Liver (tissue), 9 donors: ENCODE measurements around the gene CADM2. TPM values are rescaled to one million over a fixed set of nuclear protein-coding genes. Genes with fewer than 3 reads are reported as not detected.

Experiments
- DNase-seq: peaks from one replicate; pipeline ENCODE4 v3.0.0-alpha.2; 2017; ENCODE audit warnings: low spot score
- H3K27ac ChIP-seq, 2 donors: one replicate each; pipeline ENCODE4 v1.7.0; 2013; ENCODE audit warnings: inconsistent platforms in 2 of 2, low read length in 2 of 2, control low read depth in 1 of 2, low read depth in 1 of 2, mild to moderate bottlenecking in 1 of 2
- H3K27me3 ChIP-seq, 4 donors: one replicate each; pipeline versions ENCODE4 v1.6.1 to v1.7.0; 2013; ENCODE audit warnings: low read length in 3 of 4, inconsistent platforms in 1 of 4, mild to moderate bottlenecking in 1 of 4, moderate library complexity in 1 of 4; ENCODE audit not compliant: control insufficient read depth in 4 of 4, insufficient read depth in 4 of 4
- H3K36me3 ChIP-seq, 4 donors: one replicate each; pipeline versions ENCODE4 v1.6.1 to v1.7.0; 2013; ENCODE audit warnings: low read length in 3 of 4, mild to moderate bottlenecking in 3 of 4, low read depth in 1 of 4, moderate library complexity in 1 of 4; ENCODE audit not compliant: control insufficient read depth in 4 of 4, insufficient read depth in 3 of 4
- H3K4me1 ChIP-seq, 4 donors: one replicate each; pipeline versions ENCODE4 v1.6.1 to v1.7.0; 2013; ENCODE audit warnings: low read length in 3 of 4, mild to moderate bottlenecking in 3 of 4, moderate library complexity in 1 of 4; ENCODE audit not compliant: control insufficient read depth in 4 of 4, insufficient read depth in 4 of 4
- H3K4me3 ChIP-seq, 3 donors: one replicate each; pipeline versions ENCODE4 v1.6.1 to v1.7.0; 2013; ENCODE audit warnings: low read length in 3 of 3, control low read depth in 1 of 3, low read depth in 1 of 3, mild to moderate bottlenecking in 1 of 3
- H3K9ac ChIP-seq, 2 donors: one replicate each; pipeline ENCODE4 v1.7.0; 2013; ENCODE audit warnings: low read length in 2 of 2, mild to moderate bottlenecking in 2 of 2, moderate library complexity in 2 of 2, control low read depth in 1 of 2, low read depth in 1 of 2
- H3K9me3 ChIP-seq, 4 donors: one replicate each; pipeline versions ENCODE4 v1.6.1 to v1.7.0; 2013; ENCODE audit warnings: low read length in 3 of 4; ENCODE audit not compliant: control insufficient read depth in 4 of 4
- EGR1 ChIP-seq, 2 donors: IDR thresholded peaks; 2 replicates each; pipeline ENCODE4 v1.6.1; 2016 to 2018; ENCODE audit warnings: antibody characterized with exemption in 2 of 2, low read depth in 2 of 2
- FOXA1 ChIP-seq: IDR thresholded peaks from 2 replicates; pipeline ENCODE4 v1.6.1; 2016; ENCODE audit warnings: antibody characterized with exemption
- FOXA2 ChIP-seq: IDR thresholded peaks from 2 replicates; pipeline ENCODE4 v1.6.1; 2016; ENCODE audit warnings: antibody characterized with exemption
- GABPA ChIP-seq, 2 donors: IDR thresholded peaks in 1 of 2; conservative IDR thresholded peaks in 1 of 2; 2 replicates each; pipeline ENCODE4 v1.6.1; 2016; ENCODE audit warnings: antibody characterized with exemption in 2 of 2, mild to moderate bottlenecking in 1 of 2, moderate library complexity in 1 of 2
- HNF4A ChIP-seq, 2 donors: conservative IDR thresholded peaks; 2 replicates each; pipeline ENCODE4 v1.6.1; 2016; ENCODE audit warnings: antibody characterized with exemption in 2 of 2, mild to moderate bottlenecking in 2 of 2
- HNF4G ChIP-seq: IDR thresholded peaks from 2 replicates; pipeline ENCODE4 v1.6.1; 2016; ENCODE audit warnings: antibody characterized with exemption
- JUND ChIP-seq, 2 donors: IDR thresholded peaks; 2 replicates each; pipeline ENCODE4 v1.6.1; 2016; ENCODE audit warnings: antibody characterized with exemption in 2 of 2
- NR2F2 ChIP-seq: IDR thresholded peaks from 2 replicates; pipeline ENCODE4 v1.6.1; 2016; ENCODE audit warnings: antibody characterized with exemption
- RAD21 ChIP-seq, 2 donors: IDR thresholded peaks; 2 replicates each; pipeline ENCODE4 v1.6.1; 2016; ENCODE audit warnings: antibody characterized with exemption in 2 of 2, mild to moderate bottlenecking in 2 of 2
- RXRA ChIP-seq, 2 donors: IDR thresholded peaks; 2 replicates each; pipeline ENCODE4 v1.6.1; 2017 to 2018; ENCODE audit warnings: antibody characterized with exemption in 2 of 2, mild to moderate bottlenecking in 1 of 2
- SP1 ChIP-seq: IDR thresholded peaks from 2 replicates; pipeline ENCODE4 v1.6.1; 2018; ENCODE audit warnings: antibody characterized with exemption, mild to moderate bottlenecking
- YY1 ChIP-seq: IDR thresholded peaks from 2 replicates; pipeline ENCODE4 v1.6.1; 2016; ENCODE audit warnings: antibody characterized with exemption, mild to moderate bottlenecking
- WGBS: extraction: QIAGEN DNeasy Blood & Tissue Kit; methylation state at CpG from one replicate; pipeline ENCODE4 v1.1.7; 2013; 5-methylcytosine and 5-hydroxymethylcytosine counted together
- polyA plus RNA-seq, 2 donors: library from polyadenylated mRNA; stranded (reverse) in 1 of 2; unstranded in 1 of 2; fragments of 200-250 nt in 1 of 2; fragments of >200 nt in 1 of 2; fragmentation: Nextera tagmentation in 1 of 2; extraction: Ambion mirVana in 1 of 2; gene quantifications; one replicate each; pipeline versions ENCODE4 v1.2.1 to v1.2.3, GENCODE V29; 2013 to 2015
- total RNA-seq, 2 donors: library from RNA; depleted of rRNA; stranded (reverse); fragments of >200 nt; gene quantifications; one replicate each; pipeline ENCODE4 v1.2.3, GENCODE V29; 2014
- TF ChIP-seq, protein P1 (sequence below): IDR thresholded peaks from 2 replicates; pipeline ENCODE4 v1.6.1; 2016; ENCODE audit warnings: antibody characterized with exemption
- TF ChIP-seq, protein P2 (sequence below): IDR thresholded peaks from 2 replicates; pipeline ENCODE4 v1.6.1; 2016; ENCODE audit warnings: antibody characterized with exemption
- TF ChIP-seq, protein P3 (sequence below): IDR thresholded peaks from 2 replicates; pipeline ENCODE4 v1.6.1; 2016; ENCODE audit warnings: antibody characterized with exemption, mild to moderate bottlenecking
- TF ChIP-seq, protein P4 (sequence below): IDR thresholded peaks from 2 replicates; pipeline ENCODE4 v1.6.1; 2016; ENCODE audit warnings: antibody characterized with exemption
- donor health status: healthy.
- donor health status: healthy.
- donor health status: healthy.
- donor health status: healthy.
- donor health status: healthy.

CADM2 gene
- total and polyA plus RNA-seq, 4 donors: 0.35 to 0.92 (median 0.51) TPM

DNA sequence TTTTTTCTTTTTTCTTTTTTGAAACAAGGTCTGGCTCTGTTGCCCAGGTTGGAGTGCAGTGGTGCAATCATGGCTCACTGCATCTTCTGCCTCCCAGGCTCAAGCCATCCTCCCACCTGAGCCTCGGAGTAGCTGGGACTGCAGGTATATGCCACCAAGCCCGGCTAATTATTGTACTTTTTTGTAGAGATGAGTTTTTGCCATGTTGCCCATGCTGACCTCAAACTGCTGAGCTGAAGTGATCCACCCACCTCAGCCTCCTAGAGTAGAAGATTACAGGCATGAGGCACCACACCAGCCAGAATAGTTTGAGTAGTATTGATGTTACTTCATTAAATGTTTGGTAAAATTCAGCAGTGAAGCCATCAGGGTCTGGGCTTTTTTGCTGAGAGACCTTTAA is 251.8 kb downstream of the CADM2 start:
- no peak overlapping the region for H3K9ac ChIP-seq
- H3K4me3 ChIP-seq: no peak overlapping the region
- 58% methylated on average over 2 of the region's 2 CpGs for WGBS
- DNase-seq: no peak
- no peaks in the 10 kb centered on the region for H3K36me3 ChIP-seq
- H3K27ac ChIP-seq: no peak overlapping the region
- no peaks in the 10 kb centered on the region for H3K4me1 ChIP-seq
- peaks cover 0 to 4% (median 0%) of the 10 kb centered on the region in 4 donors for H3K27me3 ChIP-seq
- TF ChIP-seq EGR1 (IDR thresholded peaks at IDR 0.05; ENCODE audit: low read depth in 2 of 2) (no peak), HNF4A (conservative IDR thresholded peaks at IDR 0.05) (no peak), SP1 (no peak), RXRA (IDR thresholded peaks at IDR 0.05) (no peak), RAD21 (IDR thresholded peaks at IDR 0.05) (no peak), NR2F2 (no peak), FOXA2 (no peak), JUND (IDR thresholded peaks at IDR 0.05) (no peak), FOXA1 (no peak), GABPA (IDR thresholded peaks at IDR 0.05 in 1 of 2, conservative IDR thresholded peaks at IDR 0.05 in 1 of 2) (no peak), HNF4G (no peak), YY1 (no peak)
- TF ChIP-seq, protein P1, sequence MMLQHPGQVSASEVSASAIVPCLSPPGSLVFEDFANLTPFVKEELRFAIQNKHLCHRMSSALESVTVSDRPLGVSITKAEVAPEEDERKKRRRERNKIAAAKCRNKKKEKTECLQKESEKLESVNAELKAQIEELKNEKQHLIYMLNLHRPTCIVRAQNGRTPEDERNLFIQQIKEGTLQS: no peak
- TF ChIP-seq, protein P2, sequence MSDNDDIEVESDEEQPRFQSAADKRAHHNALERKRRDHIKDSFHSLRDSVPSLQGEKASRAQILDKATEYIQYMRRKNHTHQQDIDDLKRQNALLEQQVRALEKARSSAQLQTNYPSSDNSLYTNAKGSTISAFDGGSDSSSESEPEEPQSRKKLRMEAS: no peak
- TF ChIP-seq, protein P3, sequence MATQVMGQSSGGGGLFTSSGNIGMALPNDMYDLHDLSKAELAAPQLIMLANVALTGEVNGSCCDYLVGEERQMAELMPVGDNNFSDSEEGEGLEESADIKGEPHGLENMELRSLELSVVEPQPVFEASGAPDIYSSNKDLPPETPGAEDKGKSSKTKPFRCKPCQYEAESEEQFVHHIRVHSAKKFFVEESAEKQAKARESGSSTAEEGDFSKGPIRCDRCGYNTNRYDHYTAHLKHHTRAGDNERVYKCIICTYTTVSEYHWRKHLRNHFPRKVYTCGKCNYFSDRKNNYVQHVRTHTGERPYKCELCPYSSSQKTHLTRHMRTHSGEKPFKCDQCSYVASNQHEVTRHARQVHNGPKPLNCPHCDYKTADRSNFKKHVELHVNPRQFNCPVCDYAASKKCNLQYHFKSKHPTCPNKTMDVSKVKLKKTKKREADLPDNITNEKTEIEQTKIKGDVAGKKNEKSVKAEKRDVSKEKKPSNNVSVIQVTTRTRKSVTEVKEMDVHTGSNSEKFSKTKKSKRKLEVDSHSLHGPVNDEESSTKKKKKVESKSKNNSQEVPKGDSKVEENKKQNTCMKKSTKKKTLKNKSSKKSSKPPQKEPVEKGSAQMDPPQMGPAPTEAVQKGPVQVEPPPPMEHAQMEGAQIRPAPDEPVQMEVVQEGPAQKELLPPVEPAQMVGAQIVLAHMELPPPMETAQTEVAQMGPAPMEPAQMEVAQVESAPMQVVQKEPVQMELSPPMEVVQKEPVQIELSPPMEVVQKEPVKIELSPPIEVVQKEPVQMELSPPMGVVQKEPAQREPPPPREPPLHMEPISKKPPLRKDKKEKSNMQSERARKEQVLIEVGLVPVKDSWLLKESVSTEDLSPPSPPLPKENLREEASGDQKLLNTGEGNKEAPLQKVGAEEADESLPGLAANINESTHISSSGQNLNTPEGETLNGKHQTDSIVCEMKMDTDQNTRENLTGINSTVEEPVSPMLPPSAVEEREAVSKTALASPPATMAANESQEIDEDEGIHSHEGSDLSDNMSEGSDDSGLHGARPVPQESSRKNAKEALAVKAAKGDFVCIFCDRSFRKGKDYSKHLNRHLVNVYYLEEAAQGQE: no peak
- TF ChIP-seq, protein P4, sequence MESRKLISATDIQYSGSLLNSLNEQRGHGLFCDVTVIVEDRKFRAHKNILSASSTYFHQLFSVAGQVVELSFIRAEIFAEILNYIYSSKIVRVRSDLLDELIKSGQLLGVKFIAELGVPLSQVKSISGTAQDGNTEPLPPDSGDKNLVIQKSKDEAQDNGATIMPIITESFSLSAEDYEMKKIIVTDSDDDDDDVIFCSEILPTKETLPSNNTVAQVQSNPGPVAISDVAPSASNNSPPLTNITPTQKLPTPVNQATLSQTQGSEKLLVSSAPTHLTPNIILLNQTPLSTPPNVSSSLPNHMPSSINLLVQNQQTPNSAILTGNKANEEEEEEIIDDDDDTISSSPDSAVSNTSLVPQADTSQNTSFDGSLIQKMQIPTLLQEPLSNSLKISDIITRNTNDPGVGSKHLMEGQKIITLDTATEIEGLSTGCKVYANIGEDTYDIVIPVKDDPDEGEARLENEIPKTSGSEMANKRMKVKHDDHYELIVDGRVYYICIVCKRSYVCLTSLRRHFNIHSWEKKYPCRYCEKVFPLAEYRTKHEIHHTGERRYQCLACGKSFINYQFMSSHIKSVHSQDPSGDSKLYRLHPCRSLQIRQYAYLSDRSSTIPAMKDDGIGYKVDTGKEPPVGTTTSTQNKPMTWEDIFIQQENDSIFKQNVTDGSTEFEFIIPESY: no peak
- peaks cover 0 to 2% (median under 1%) of the 10 kb centered on the region in 4 donors for H3K9me3 ChIP-seq

DNA sequence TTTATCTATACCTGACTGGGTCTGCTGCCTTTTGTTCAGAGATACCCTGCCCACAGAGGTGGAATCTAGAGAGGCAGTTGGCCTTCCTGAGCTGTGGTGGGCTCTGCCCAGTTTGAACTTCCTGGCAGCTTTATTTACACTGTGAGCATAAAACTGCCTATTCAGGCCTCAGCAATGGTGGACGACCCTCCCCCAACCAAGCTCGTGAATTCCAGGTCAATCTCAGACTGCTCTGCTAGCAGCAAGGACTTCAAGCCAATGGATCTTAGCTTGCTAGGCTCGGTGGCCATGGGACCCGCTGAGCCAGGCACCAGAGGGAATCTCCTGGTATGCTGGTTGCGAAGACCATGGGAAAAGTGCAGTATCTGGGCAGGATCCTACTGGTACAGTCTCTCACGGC is 270.2 kb downstream of the CADM2 start:
- Histone ChIP-seq H3K9me3 (no peaks in the 10 kb centered on the region), H3K27me3 (no peaks in the 10 kb centered on the region), H3K4me3 (no peak overlapping the region), H3K9ac (no peak overlapping the region), H3K27ac (no peak overlapping the region), H3K36me3 (no peaks in the 10 kb centered on the region), H3K4me1 (no peaks in the 10 kb centered on the region)
- DNase-seq: no peak
- 62% methylated on average over 6 of the region's 6 CpGs for WGBS
- no peak for TF ChIP-seq HNF4G
- TF ChIP-seq SP1: no peak
- TF ChIP-seq FOXA1: no peak
